Thymus (tissue), 11 donors: ENCODE data around the gene KLC1. TPM values are rescaled to one million over a fixed set of nuclear protein-coding genes. Genes with fewer than 3 reads are reported as not detected.

ENCODE experiments used
- DNase-seq, 9 donors: peaks; one replicate each; pipeline ENCODE4 v3.0.0-alpha.2; 2013; ENCODE audit warnings: low spot score in 9 of 9, low read depth in 6 of 9, missing footprints in 1 of 9
- H3K27ac ChIP-seq, 2 donors: one replicate each; pipeline ENCODE4 v1.5.1; 2013; ENCODE audit warnings: control low read depth in 1 of 2, low read depth in 1 of 2, low read length in 1 of 2, mild to moderate bottlenecking in 1 of 2, moderate library complexity in 1 of 2
- H3K27me3 ChIP-seq, 2 donors: one replicate each; pipeline ENCODE4 v1.5.1; 2013; ENCODE audit warnings: low read length in 1 of 2; ENCODE audit not compliant: control insufficient read depth in 2 of 2, insufficient read depth in 1 of 2
- H3K36me3 ChIP-seq, 2 donors: one replicate each; pipeline ENCODE4 v1.5.1; 2013; ENCODE audit warnings: low read length in 1 of 2, mild to moderate bottlenecking in 1 of 2, moderate library complexity in 1 of 2; ENCODE audit not compliant: control insufficient read depth in 2 of 2, insufficient read depth in 2 of 2
- H3K4me1 ChIP-seq, 2 donors: one replicate each; pipeline ENCODE4 v1.5.1; 2013; ENCODE audit warnings: low read length in 2 of 2; ENCODE audit not compliant: control insufficient read depth in 2 of 2, insufficient read depth in 2 of 2
- H3K4me3 ChIP-seq, 2 donors: one replicate each; pipeline ENCODE4 v1.5.1; 2013; ENCODE audit warnings: low read length in 2 of 2, control low read depth in 1 of 2, mild to moderate bottlenecking in 1 of 2
- H3K9me3 ChIP-seq, 2 donors: one replicate each; pipeline ENCODE4 v1.5.1; 2013; ENCODE audit warnings: low read length in 1 of 2, mild to moderate bottlenecking in 1 of 2; ENCODE audit not compliant: control insufficient read depth in 2 of 2, insufficient read depth in 1 of 2
- WGBS: extraction: QIAGEN DNeasy Blood & Tissue Kit; methylation state at CpG from one replicate; pipeline ENCODE4 v1.1.7; 2013; 5-methylcytosine and 5-hydroxymethylcytosine counted together
- polyA plus RNA-seq: library from polyadenylated mRNA; stranded (reverse); fragments of 200-250 nt; gene quantifications from one replicate; pipeline ENCODE4 v1.2.3, GENCODE V29; 2013
- total RNA-seq: library from RNA; stranded (reverse); fragments of 120-200 nt; gene quantifications from one replicate; pipeline ENCODE4 v1.2.4, GENCODE V29; 2013
- donor health status: healthy.

Gene KLC1
- total and polyA plus RNA-seq, 2 donors, result 60.1 to 121 TPM

DNA sequence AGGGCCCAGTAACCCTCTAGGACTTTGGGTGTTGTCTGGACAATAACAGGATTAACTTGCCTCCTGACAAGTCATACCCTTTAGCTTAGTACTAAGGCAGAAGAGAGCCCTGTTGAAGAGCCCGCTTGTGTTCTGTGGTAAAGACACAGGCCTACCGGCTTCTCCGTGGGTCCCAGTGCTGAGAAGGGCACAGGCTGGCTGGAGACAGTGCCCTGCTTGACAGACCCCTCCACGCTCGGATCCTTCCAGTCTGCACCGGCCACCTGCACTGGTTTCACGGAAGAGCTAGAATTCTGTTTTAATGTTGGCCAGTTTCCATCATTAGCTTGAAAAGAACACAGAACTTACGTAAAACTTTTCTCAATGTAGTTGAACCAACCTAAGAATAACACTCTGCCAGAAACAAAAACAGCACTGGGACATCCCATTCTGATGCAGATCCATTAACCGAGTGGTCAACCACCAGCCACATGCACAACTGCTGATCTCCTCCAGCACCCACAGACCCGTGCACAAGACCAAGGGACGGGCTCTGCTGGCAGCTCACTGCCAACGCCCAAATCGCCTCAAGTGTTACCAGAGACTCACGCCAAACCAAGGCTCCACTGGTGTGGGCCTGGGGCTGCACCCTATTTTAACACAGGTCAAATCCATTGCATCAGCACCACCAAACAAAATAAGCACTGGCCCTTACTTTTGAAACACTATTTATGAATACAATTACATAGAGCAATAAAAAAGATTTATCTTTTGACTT is 113.7 kb downstream of the KLC1 start:
- Histone ChIP-seq H3K4me3 (no peak overlapping the region), H3K36me3 (peaks cover 0 to 15% of the 10 kb centered on the region in 2 donors), H3K27ac (no peak overlapping the region), H3K9me3 (peaks cover 0 to 4% of the 10 kb centered on the region in 2 donors), H3K27me3 (no peaks in the 10 kb centered on the region), H3K4me1 (peaks cover 9 to 20% of the 10 kb centered on the region in 2 donors)
- DNase-seq, result no peak
- 96% methylated on average over 14 of the region's 14 CpGs for whole genome bisulfite sequencing

GRCh38 chr14:103743691-103744090 is 114.7 kb downstream of the KLC1 start:
- peaks cover 0 to 12% of the 10 kb centered on the region in 2 donors for H3K36me3 ChIP-seq
- no peak for DNase-seq
- no peak overlapping the region for H3K4me3 ChIP-seq
- 97% methylated on average over 15 of the region's 15 CpGs for WGBS
- H3K9me3 ChIP-seq, result peaks cover 0 to 4% of the 10 kb centered on the region in 2 donors
- H3K4me1 ChIP-seq, result peaks cover 16 to 29% of the 10 kb centered on the region in 2 donors
- no peak overlapping the region for H3K27ac ChIP-seq
- no peaks in the 10 kb centered on the region for H3K27me3 ChIP-seq

- Histone ChIP-seq H3K27me3 (no peaks in the 10 kb centered on the region), H3K4me1 (peaks cover 17 to 38% of the 10 kb centered on the region in 2 donors), H3K36me3 (peaks cover 0 to 3% of the 10 kb centered on the region in 2 donors), H3K9me3 (peaks cover 0 to 4% of the 10 kb centered on the region in 2 donors), H3K27ac (no peak overlapping the region), H3K4me3 (no peak overlapping the region)
- no peak for DNase-seq
- WGBS, result 93% methylated on average over 15 of the region's 15 CpGs
Measured at GRCh38 chr14:103744621-103745395, 115.8 kb downstream of the KLC1 start.

DNA sequence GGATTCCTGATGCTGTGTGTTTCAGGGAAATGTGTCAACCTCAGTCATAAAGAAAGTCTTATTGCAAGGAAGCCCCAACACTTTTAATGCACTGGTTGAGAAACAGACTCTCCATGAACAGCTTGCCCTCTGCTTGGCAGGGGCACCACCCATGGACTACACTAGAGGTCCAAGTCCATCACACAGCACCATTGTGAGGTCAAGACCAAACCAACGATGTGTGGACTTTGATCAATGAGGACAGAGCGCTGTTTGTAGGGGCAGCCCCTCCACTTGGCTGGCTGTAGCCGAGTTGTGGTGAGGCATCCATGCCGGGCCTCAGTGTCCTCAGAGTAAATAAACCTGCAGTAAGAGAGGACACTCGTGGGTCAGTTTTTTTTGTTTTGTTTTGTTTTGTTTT is 116.4 kb downstream of the KLC1 start:
- Histone ChIP-seq H3K27me3 (no peaks in the 10 kb centered on the region), H3K27ac (no peak overlapping the region), H3K36me3 (no peaks in the 10 kb centered on the region), H3K4me1 (peaks cover 17 to 40% of the 10 kb centered on the region in 2 donors), H3K9me3 (peaks cover 0 to 4% of the 10 kb centered on the region in 2 donors), H3K4me3 (no peak overlapping the region)
- 94% methylated on average over 5 of the region's 5 CpGs for WGBS
- DNase-seq, result no peak

DNA sequence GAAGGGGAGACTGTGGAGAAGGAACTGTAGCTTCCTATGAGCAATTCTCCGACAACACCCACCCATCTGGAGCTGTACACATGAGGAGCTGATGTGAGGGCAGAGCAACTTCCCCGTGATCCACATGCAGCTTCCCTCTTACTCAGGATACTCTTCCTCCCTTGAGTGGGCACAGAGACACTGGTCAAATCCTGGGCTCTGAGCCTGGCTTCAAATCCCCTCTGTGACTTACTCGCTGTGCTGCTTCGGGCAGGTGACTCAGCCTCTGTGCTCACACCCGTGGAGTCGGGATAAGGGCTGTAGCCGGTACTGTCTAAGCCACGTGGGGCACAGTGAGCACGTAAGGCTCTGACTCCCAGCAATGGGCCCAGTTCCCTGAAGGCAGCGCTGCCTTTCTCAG is 117.7 kb downstream of the KLC1 start:
- no peaks in the 10 kb centered on the region for H3K27me3 ChIP-seq
- H3K27ac ChIP-seq, result no peak overlapping the region
- peaks cover 0 to 4% of the 10 kb centered on the region in 2 donors for H3K9me3 ChIP-seq
- 96% methylated on average over 10 of the region's 10 CpGs for WGBS
- H3K4me3 ChIP-seq, result no peak overlapping the region
- H3K4me1 ChIP-seq, result peaks cover 17 to 33% of the 10 kb centered on the region in 2 donors
- DNase-seq, result no peak
- no peaks in the 10 kb centered on the region for H3K36me3 ChIP-seq

- H3K27me3 ChIP-seq, result no peaks in the 10 kb centered on the region
- peak overlapping the region; percentile 89 for H3K27ac ChIP-seq
- H3K4me1 ChIP-seq, result peaks cover 17 to 33% of the 10 kb centered on the region in 2 donors
- DNase-seq, result peak; percentile 50 to 93 (median 79)
- WGBS, result 44% methylated on average over 5 of the region's 5 CpGs
- no peaks in the 10 kb centered on the region for H3K36me3 ChIP-seq
- no peaks in the 10 kb centered on the region for H3K9me3 ChIP-seq
- no peak overlapping the region for H3K4me3 ChIP-seq
Measured at GRCh38 chr14:103748534-103748857, 119.5 kb downstream of the KLC1 start.

DNA sequence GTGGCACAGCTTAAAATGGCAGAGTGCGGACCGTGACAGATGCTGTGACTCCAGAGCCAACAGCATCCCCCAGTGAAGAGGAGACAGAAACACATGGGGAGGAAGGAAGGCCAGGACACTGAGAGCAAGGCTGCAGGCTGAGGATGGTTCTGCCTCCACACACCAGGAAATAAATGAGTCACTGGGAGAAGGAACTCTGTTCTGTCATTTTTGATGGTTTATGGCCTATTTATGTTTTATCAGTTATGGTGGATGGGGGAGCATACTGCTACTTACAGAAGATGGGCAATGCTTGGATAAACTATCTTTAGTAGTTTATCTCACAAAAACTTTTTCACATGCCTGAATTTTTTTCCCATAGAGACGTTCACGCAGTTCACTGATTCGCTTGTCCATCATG is 120.4 kb downstream of the KLC1 start:
- no peaks in the 10 kb centered on the region for H3K27me3 ChIP-seq
- H3K36me3 ChIP-seq, result no peaks in the 10 kb centered on the region
- peak overlapping the region in 1 of 2 donors; percentile 89 for H3K27ac ChIP-seq
- peaks cover 17 to 33% of the 10 kb centered on the region in 2 donors for H3K4me1 ChIP-seq
- no peaks in the 10 kb centered on the region for H3K9me3 ChIP-seq
- DNase-seq, result peak in 1 of 9 donors; percentile 35
- no peak overlapping the region for H3K4me3 ChIP-seq
- 96% methylated on average over 5 of the region's 5 CpGs for WGBS

DNA sequence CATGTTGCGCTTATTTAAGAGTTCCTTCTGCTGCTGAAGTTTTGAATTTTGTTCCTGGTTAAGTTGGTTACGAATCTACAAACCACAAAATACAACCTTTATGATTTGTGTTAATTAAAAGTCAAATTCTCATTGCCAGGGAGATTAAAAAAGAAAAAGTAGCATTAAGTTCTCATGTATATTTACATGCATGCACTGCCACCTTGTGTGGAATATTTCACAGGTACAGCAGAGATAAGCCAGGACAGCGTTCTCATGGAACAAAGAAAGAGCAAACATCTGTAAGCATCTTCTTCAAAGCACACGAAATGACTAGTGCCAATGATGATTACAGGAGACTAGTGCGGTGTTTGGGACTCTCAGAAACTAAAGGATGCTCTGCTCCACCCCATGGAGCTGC is 120.8 kb downstream of the KLC1 start:
- peak in 4 of 9 donors; percentile 26 to 65 (median 33) for DNase-seq
- WGBS, result 81% methylated on average over 5 of the region's 5 CpGs
- Histone ChIP-seq H3K4me1 (peaks cover 17 to 33% of the 10 kb centered on the region in 2 donors), H3K9me3 (no peaks in the 10 kb centered on the region), H3K36me3 (no peaks in the 10 kb centered on the region), H3K27ac (no peak overlapping the region), H3K27me3 (no peaks in the 10 kb centered on the region), H3K4me3 (no peak overlapping the region)
